Measurements from ENCODE around the gene RREB1.

RREB1 gene

DNA sequence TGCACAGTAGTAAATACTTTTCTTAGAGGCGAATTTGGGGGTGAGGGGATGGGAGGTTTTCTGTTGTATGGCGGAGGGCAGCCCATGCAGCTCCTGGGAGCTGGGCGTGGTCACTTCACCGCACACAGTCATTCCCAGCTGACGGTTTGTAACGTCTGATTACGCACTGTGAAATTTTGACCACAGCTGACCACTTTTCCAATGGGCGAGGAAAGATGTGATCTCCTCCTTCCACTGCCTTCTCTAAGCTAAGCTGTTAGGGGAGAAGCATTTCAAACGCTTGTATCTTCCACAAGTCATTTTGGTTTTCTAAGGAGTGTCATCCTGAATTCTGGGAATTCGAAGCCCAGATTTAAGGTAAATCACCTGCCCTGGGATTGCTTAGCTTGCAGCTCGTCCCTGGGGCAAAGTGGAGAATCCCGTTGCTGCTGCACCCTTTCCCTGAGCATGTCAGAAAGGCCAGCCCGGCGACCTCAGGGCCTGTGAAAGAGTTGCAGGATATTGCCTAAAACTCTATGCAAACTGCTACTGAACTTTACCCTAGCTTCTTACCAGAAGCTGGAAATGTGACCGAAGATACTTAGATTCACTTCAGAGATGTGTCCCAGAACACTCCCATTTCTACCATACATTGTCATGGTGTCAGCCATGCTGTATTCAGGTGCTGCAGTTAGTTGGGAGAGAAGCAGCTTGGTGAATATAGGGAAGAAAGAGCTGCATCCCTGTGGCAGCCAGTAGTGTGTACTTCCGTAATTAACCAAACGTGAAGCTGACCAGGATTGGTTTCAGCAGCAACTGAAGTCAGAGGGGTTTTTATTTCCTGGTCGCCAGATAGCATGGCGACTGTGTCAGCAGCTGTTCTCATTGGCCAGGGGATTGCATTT is 58.9 kb downstream of the RREB1 start:
- DNase-seq: no peak

GRCh38 chr6:7169296-7169721 is 61.5 kb downstream of the RREB1 start:
- DNase-seq: no peak

DNA sequence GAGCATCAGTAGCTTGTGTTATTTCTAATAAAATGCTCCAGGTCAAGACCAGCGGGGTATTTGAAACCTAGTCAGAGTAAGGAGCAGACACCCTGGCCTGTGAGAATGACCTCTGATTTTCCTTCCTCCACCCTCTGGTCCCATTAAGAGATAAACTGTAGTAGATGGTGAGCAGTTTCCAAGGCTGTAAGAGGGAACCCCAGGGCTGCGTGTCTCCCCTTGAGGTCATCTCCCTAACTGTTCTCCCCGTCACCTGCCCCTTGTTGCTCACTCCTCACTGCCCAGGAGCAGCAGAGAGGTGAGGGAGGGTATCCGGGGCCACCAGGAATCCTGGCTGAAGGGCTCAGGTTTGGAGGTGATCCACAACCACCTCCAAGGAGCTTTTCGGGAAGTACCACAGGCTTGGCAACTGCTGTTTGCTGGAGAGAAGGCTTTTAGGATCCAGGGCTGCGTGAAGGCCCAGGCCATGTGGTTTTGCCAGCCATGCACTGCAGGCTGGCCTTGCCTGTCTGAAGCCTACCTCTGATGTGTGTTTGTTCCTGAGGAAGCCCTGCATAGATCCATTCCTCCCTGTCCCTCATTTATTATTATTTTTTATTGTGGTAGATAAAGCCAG is 62.5 kb downstream of the RREB1 start:
- DNase-seq: no peak

DNA sequence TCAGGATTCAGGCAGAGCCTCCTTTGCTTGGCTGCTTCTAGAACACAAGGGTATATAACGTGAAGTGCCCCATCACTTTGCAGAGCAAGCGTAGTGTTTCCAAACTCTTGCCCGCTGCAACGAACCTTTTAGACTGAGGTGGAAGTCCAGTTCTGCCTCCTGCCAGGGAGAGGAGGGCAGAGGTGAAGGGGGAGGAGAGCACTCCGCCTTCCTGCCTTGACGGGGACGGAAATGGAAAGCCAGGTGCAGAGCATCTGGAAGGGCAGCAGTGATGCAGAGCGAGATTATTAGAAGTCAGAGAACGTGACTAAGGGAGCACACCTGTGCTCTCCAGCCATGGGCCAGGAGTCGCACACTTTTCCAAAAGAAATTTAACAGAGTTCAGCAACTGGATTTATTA is 63.4 kb downstream of the RREB1 start:
- DNase-seq: no peak

GRCh38 chr6:7171733-7172132 is 64.0 kb downstream of the RREB1 start:
- no peak for DNase-seq

DNA sequence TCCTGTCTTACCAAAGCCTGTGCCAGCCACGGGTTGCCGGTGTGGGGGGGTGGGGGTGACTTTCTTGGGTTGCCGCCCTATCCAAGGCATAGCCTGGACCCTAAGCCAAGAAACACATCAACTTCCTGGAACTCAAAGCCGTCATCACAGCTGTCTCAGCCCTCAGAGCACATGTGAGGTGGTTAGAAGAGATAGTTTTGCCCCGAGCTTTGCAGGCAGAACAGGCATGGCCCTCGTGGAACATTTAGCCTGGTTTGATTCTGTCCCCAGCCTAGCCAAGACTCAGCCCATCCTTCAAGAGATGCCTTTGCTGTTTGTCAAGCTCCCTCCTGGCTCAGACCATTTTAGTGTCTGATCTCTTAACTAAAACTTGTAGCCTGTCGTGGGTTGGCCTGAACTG is 64.9 kb downstream of the RREB1 start:
- no peak for DNase-seq

- no peak for DNase-seq
These were observed 66.2 kb downstream of the RREB1 start for GRCh38 chr6:7173843-7174503.

- DNase-seq: no peak
These were observed 67.7 kb downstream of the RREB1 start for GRCh38 chr6:7175462-7175861.

DNA sequence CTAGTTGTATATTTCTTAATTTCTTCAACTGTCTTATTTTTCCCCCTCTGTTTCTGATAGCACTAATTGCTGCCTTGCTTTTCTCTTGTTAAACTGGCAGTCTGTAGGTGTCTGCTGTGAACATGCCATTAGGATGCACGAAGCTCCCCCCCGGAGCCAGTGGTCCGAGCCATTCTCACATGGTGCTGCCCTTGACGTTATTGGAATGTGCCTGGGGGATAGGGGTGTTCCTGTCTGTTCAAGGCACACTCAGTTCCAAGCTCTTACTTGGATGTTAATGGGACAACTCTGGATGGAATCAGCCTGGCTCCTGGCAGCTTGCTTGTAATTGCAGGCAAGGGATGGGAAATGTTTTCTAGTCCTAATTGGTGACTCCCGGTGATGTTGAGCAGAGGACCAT is 68.4 kb downstream of the RREB1 start:
- no peak for DNase-seq

GRCh38 chr6:7178280-7178679 is 70.5 kb downstream of the RREB1 start:
- DNase-seq: no peak

- no peak for DNase-seq
These were observed 73.0 kb downstream of the RREB1 start for GRCh38 chr6:7180751-7181150.

- no peak for DNase-seq
These were observed 75.9 kb downstream of the RREB1 start for GRCh38 chr6:7183707-7184106.

GRCh38 chr6:7184502-7184901 is 76.7 kb downstream of the RREB1 start:
- DNase-seq: no peak

DNA sequence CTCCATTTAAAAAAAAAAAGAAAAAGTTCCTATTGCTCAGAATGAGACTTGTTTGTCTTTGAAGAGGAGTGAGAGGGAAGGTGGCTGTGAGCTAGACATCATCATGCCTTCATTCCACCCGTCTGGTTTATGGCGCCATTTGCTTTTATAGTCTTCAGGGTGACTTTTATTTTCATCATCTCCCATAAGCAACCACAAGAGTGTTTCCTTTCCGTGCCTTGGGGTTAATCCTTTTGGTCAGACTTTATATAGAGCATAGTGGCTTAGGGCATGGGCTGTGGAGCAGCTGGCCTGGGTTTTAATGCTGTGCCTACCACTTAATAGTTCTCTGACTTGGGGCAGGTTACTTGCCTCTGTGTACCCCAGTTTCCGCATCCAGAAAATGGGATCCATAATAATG is 77.8 kb downstream of the RREB1 start:
- DNase-seq: no peak

DNA sequence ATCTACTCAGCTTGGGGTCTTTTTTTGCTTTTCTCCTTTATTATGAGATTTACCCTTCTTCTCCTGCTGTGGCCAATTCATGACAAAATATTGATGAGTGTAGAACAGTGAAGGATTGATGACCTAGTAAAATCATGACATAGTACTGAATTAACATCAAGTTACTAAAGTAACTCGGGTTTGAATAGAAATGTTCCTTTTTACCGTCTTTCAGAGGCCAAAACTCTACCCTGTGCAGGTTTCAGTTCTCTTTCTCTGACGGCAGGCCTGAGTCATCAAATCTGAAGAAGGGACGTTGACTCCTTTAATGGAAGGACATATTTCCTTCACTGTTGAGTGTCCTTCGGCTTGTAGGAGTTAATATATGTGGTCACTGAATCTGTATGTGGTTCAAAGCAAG is 80.7 kb downstream of the RREB1 start:
- no peak for DNase-seq

DNA sequence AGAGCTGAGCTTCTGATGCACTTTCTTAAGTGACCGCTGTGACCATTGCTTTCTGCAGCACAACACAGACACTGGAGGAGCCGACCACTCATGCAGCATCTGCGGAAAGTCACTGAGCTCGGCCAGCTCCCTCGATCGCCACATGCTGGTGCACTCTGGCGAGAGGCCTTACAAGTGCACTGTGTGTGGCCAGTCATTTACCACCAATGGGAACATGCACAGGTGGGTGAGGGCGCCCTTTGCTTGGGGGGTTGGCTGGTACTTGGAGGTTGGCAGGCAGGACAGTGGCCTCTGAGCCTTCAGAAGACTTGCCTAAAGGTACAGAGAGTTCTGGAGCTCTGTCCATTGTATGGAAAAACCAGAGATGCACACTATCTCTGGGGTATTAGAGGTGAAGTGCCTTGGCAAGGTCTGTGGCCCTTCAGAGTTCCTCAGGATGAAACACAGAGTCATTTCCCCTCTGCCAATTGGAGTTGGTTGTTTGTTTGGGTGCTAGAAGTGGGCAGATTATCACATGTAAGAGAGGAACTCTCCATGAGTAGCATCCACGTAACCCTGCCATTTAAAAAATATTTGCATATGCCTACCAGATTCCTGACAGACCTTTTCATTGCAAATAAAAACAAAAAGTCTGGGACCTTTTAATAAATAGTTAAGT is 81.5 kb downstream of the RREB1 start:
- DNase-seq: no peak

GRCh38 chr6:7190791-7191190 is 83.0 kb downstream of the RREB1 start:
- DNase-seq: no peak

DNA sequence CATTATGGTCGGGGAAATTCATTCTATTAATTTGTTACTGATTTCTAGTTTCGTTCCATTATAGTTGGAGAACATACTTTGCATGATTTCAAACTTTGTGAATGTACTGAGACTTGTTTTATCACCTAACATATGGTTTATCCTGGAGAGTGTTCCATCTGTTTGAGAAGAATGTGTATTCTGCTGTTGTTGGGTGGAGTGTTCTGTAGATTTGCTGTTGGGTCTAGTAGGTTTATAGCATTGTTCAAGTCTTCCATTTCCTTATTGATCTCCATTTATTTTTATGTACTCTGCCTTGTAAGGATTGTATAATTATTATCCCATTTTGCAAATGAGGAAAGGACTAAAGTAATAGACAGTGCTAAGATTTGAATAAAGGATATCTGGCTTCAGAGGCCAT is 85.4 kb downstream of the RREB1 start:
- no peak for DNase-seq

DNA sequence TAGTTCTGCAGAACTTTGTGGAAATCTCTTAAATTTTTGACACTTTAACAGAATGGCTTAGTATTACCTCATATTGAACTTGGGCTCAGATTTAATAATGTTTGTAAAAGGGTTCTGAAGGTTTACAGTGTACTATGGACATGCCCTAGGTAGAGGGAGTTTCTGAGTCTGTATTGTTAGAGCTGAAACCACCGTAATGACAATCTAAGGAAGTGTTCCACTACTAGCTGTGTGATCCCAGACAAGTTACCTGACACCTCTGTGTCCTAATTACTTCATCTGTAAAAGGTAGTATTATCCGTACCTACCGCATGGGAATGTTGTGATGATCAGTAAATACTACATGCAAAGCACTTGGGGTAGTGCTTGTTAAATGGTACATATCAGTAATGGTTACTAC is 86.9 kb downstream of the RREB1 start:
- DNase-seq: no peak

DNA sequence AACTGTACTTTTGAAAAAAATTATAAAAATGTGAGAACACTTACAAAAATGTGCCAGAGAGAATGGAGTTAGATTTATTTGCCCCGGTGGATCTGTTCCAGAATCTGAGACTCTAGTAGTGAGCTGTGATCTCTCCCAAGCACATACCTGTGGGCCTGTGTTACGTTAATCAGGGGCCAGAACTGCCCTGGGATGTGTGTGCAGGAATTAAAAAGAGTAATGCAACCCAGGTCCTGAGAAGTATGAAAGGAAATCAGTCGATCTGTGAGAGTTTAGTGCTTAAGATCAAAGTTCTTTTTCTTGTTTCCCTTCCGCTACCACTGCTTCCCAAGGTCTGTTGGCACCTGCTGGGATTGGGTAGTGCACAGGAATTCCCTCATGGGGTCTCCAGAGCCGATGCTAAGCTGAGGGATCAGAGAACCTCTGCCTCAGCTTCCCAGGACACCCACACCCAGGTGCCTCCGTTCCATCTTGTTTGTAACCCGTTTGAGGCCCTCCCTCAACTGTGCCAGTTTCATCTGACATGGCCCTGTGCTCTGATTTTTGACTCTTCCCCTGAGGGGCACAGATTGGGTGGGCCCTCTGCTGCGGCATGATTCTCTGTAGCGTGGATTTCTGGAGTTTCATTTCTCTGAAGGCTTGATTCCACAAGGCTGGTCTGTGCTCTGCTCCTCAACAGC is 87.7 kb downstream of the RREB1 start:
- no peak for DNase-seq

GRCh38 chr6:7196019-7196402 is 88.2 kb downstream of the RREB1 start:
- DNase-seq: no peak

DNA sequence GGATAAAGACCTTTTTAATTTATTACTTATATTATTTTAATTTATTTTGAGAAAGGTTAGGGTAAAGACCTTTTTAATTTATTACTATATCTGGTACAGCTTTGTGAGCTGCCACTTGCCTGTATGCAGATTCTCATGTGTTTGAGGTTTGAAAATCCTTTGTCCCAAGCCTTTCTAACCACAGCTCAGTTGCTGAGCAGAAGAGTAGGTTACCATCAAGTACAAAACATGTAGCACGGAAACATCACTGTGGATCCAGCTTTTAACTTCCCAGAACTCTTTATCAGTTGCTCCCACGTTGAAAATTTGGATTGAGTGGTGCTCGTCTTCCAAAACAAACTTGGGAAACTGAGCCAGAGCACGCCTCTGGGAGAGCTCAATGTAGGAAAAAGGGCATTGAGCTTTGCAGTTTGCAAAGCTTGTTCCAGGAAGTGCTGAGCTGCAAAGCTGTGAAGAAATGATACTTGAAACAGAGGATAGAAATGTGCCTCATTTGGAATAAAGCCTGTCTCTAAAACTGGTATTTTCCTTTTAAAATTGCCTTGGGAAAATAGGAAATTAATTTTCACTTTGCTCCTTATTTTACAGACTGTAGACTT is 89.0 kb downstream of the RREB1 start:
- DNase-seq: no peak

DNA sequence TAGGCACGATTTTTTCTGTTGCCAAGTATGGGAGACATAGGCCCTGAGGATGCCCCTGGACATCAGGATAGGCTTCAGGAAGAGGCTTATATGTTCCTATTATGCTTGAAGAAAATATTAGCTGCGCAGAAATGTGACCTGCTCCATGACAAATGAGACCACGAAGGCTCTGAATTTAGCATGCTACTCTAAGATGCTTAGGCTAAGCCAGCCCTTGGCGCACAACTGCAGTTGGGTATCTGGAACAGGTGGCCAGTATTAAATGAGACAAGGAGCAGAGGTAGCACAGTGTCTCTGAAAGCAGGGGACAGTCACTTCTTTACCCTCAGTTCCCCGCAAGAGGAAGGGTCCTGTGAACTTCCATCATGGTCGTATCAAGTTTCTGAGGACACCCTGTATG is 90.0 kb downstream of the RREB1 start:
- no peak for DNase-seq
